GM12892 (cell line): ENCODE measurements around the gene RBKS.

Experiments
- DNase-seq: peaks from one replicate; pipeline ENCODE4 v3.0.0; 2011; ENCODE audit not compliant: insufficient read length
- FAIRE-seq: peaks from 2 replicates; lab custom pipeline; 2011; peaks lifted over from hg19 to GRCh38; lab: Jason Lieb, UNC
- POLR2A ChIP-seq: IDR thresholded peaks from 2 replicates; pipeline ENCODE4 v1.6.1; 2011; ENCODE audit warnings: low read depth, low read length, control low read depth
- POLR2AphosphoS5 ChIP-seq: IDR thresholded peaks from 2 replicates; pipeline ENCODE4 v1.6.1; 2011; ENCODE audit warnings: low read depth, low read length, control low read depth
- TAF1 ChIP-seq: IDR thresholded peaks from 2 replicates; pipeline ENCODE4 v1.6.1; 2011; ENCODE audit warnings: low read depth, mild to moderate bottlenecking, control low read depth, low read length, borderline replicate concordance

RBKS gene

DNA sequence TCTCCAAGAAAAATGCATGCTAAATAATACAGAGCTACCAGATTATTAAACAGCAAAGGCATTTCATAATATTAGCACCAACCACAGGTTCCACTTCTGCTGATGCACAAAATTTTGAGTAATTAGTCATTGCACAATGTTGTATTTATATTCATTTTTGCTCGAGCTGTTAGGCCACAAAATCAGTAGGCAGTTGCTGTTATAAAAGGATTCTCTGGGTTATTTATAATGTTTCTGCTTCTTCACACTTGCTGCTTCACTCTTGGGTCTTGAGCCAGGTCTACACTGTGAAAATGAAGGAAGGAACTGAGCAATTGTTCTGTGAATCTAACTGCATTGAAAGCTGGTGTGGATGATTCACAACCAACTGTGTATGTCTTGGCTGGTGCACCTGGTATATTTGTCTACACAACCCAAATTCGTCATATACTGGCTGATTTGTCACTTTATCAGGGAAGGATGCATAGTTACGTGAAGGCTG, 80.4 kb downstream of the RBKS start:
- FAIRE-seq (no peak), DNase-seq (no peak)
- TF ChIP-seq TAF1, result no peak

GRCh38 chr2:27808984-27809383, 81.2 kb downstream of the RBKS start:
- no peak for FAIRE-seq
- no peak for DNase-seq
- TF ChIP-seq TAF1, result no peak
- no peak for TF ChIP-seq POLR2AphosphoS5
- TF ChIP-seq POLR2A, result no peak

DNA sequence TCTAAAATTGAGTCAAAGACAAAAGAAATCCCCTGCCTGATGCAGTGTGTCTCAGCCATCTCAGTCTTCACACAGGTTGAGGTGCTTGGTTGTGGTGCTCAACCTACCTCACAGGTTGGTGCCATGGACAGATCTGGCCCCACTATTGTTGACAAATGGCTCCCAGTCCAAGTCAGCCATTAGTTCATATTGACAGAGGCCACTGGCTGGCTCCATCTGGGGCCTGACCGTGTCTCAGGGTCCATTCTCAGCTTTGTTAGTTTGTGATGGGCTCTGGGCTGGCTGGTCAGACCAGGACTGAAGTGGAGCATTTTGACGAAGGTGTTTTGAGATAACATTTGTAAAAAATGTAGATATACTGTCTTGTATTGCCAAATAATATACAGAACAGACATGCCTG, 81.8 kb downstream of the RBKS start:
- FAIRE-seq (no peak), DNase-seq (no peak)
- TF ChIP-seq POLR2A (no peak), TAF1 (no peak), POLR2AphosphoS5 (no peak)

- FAIRE-seq, result no peak
- DNase-seq, result no peak
- TF ChIP-seq POLR2A (no peak), POLR2AphosphoS5 (no peak), TAF1 (no peak)
Measured at GRCh38 chr2:27807476-27807875, 82.7 kb downstream of the RBKS start.

- FAIRE-seq (no peak), DNase-seq (no peak)
- TF ChIP-seq POLR2A (no peak), POLR2AphosphoS5 (no peak), TAF1 (no peak)
Measured at GRCh38 chr2:27806311-27807059, 83.7 kb downstream of the RBKS start.

DNA sequence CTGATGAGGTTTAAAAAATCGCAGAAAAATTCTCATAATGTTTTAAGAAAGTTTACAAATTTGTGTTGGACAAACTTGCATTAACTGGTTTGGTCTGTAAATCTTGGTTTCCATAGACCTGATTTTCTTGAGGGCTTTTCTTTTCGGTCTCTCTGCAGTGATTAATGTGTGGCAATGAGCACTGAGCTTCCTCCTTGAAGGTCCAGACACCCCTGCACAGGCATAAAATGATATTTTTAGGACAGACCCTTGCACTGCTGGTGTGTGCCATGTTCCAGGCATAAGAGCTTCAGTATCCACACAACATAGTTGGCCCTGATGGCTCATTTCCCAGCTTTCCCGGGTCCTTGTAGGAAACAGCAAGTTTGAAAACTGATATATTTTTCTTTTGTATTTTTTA, 85.0 kb downstream of the RBKS start:
- FAIRE-seq (no peak), DNase-seq (no peak)
- TF ChIP-seq POLR2A (no peak), POLR2AphosphoS5 (no peak), TAF1 (no peak)

- TF ChIP-seq POLR2AphosphoS5 (no peak), POLR2A (no peak), TAF1 (no peak)
- DNase-seq (no peak), FAIRE-seq (no peak)
Measured at GRCh38 chr2:27804146-27804545, 86.0 kb downstream of the RBKS start.

GRCh38 chr2:27803046-27803445, 87.1 kb downstream of the RBKS start:
- no peak for DNase-seq
- TF ChIP-seq POLR2AphosphoS5 (no peak), TAF1 (no peak), POLR2A (no peak)
- no peak for FAIRE-seq

DNA sequence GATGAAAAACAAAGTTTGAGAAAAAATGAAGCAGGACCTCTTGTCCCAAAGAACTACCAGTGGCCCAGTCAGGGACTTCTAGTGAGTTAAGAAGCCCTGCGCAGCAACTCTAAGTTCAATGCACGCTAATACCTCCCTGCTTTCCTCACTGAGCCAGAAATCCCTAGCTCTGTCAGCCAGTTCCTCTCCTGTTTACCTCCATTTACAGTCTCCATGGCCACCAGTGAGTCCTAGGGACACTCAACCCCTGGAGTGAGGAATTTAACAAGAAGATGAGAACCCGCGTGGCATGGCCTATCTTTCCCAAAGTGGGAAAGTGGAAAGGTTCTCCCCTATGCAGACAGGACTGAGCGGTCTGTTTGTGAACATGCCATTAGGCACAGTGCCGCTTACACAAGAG, 87.6 kb downstream of the RBKS start:
- TF ChIP-seq POLR2A (no peak), POLR2AphosphoS5 (no peak), TAF1 (no peak)
- FAIRE-seq (no peak), DNase-seq (no peak)

DNA sequence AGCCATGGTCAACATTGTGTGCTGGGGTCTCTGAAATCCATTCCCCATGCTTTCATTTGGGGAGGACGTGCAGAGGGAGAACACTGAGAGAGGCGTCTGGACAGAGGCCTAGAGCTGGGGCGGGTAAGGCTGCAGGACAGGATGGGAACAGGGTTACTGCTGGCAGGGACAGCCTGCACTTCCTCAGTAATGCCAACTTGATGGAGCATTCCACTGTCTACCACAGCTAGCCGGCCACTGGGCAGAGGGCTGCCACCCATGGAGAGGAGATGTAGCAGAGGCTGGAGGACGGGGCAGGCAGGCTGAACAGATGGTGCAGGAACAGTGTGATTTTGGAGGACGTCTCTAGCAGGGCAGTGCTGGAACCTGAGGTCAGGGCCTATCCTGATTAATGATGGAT, 89.3 kb downstream of the RBKS start:
- DNase-seq, result no peak
- no peak for FAIRE-seq

DNA sequence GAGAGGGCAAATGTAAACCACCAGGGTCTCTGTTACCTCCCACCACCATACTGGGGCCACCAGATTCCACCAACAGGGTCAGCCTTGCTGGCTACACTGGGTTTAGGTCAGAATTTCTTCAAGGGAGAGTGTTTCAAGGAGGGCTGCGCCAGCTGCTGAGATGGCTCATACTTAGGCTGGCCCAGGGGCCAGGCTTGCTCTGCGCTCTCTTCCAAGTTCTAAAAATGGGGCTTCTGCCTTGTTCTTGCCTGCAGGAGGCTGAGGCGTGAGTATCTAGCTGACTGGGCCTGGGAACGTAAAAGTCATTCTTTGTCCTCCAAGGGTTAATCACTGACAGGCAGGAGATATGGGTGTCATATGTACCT, 90.6 kb downstream of the RBKS start:
- FAIRE-seq (no peak), DNase-seq (no peak)
- TF ChIP-seq POLR2A, result no peak
- TF ChIP-seq TAF1, result no peak
- no peak for TF ChIP-seq POLR2AphosphoS5

More for the DNA sequence above, 89.3 kb downstream of the RBKS start:
- TF ChIP-seq POLR2A, result no peak
- no peak for TF ChIP-seq POLR2AphosphoS5
- TF ChIP-seq TAF1, result no peak

DNA sequence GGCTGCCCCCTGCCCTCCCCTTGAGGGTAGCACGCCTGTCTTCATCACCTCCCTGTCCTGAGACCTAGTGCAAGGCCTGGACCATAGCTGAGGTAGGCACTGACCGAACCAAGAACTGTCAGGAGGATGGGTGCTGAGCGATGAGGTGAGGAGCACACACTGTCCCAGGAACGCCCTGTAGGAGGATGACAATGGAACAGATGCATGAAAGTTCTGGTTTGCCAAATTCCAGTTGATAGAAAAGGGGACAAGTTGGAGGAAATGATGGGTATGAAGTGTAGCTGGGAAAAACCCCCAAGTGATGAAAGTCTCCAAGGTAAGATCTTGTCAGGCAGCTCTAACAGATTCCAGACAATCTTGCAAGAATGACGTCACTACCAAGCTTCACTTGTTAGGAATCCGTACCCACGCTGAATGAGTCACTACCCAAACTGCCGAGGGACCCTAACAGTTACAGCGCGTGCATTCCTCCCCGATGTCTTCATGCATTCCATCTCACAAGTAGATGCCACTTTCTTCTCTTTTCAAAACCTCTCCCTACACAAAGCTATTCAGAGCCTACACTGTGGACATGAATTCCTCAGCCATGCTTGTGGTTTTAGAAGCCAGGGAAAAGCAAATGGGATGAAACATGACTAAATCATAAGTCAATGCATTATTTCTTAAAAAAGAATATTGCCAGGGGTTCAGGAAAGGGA, 91.1 kb downstream of the RBKS start:
- no peak for TF ChIP-seq POLR2A
- no peak for TF ChIP-seq TAF1
- TF ChIP-seq POLR2AphosphoS5, result no peak
- DNase-seq, result no peak
- no peak for FAIRE-seq

- no peak for DNase-seq
- no peak for TF ChIP-seq POLR2A
- TF ChIP-seq TAF1, result no peak
- no peak for TF ChIP-seq POLR2AphosphoS5
- no peak for FAIRE-seq
Measured at GRCh38 chr2:27798486-27798885, 91.7 kb downstream of the RBKS start.

- no peak for DNase-seq
- no peak for FAIRE-seq
- no peak for TF ChIP-seq TAF1
- no peak for TF ChIP-seq POLR2AphosphoS5
- no peak for TF ChIP-seq POLR2A
Measured at GRCh38 chr2:27797841-27798240, 92.3 kb downstream of the RBKS start.
